Activated CD4-positive, alpha-beta T cell treated with anti-CD3 and anti-CD28 coated beads, Interleukin-2, amount 10 ng/mL, durations not matched to agents 7 days and 5 days (primary cell): Measurements from ENCODE around the gene MYT1. TPM values are rescaled to one million over a fixed set of nuclear protein-coding genes. Genes with fewer than 3 reads are reported as not detected.
"Not testable (repeated sequence)": the region's sequence is repeated elsewhere in the genome, so short reads cannot be mapped to it uniquely, and the experiment has no call there.

Source experiments
- CTCF ChIA-PET: fragments of 350-600 bp; sonication (Branson Sonifier 250); formaldehyde crosslinking; loops from one replicate; lab custom pipeline; 2021; ENCODE audit warnings: antibody characterized with exemption; lab: Charles Lee
- POLR2A ChIA-PET: fragments of 350-600 bp; sonication (Branson Sonifier 250); formaldehyde crosslinking; loops from one replicate; lab custom pipeline; 2021; ENCODE audit warnings: antibody characterized with exemption; lab: Charles Lee
- DNase-seq: peaks from one replicate; pipeline ENCODE4 v3.0.0-alpha.2; 2020
- H3K27ac Mint-ChIP-seq: one replicate; pipeline ENCODE4 v1.8.0; 2021; ENCODE audit warnings: mild to moderate bottlenecking, moderate library complexity, mixed read lengths
- H3K27me3 Mint-ChIP-seq: one replicate; pipeline ENCODE4 v1.8.0; 2021; ENCODE audit warnings: mixed read lengths
- H3K36me3 Mint-ChIP-seq: one replicate; pipeline ENCODE4 v1.8.0; 2021; ENCODE audit warnings: low read depth, mixed read lengths
- H3K4me1 Mint-ChIP-seq: one replicate; pipeline ENCODE4 v1.8.0; 2021; ENCODE audit warnings: mixed read lengths
- H3K4me3 Mint-ChIP-seq: one replicate; pipeline ENCODE4 v1.8.0; 2021; ENCODE audit warnings: mild to moderate bottlenecking, moderate library complexity, mixed read lengths
- H3K9me3 Mint-ChIP-seq: one replicate; pipeline ENCODE4 v1.8.0; 2021; ENCODE audit warnings: mixed read lengths
- total RNA-seq, 2 experiments: library from RNA; stranded (reverse); gene quantifications; one replicate each; pipeline ENCODE4 v1.2.3, GENCODE V29; 2021

MYT1 gene
- total RNA-seq, 2 experiments from 2014 or later: not detected

DNA sequence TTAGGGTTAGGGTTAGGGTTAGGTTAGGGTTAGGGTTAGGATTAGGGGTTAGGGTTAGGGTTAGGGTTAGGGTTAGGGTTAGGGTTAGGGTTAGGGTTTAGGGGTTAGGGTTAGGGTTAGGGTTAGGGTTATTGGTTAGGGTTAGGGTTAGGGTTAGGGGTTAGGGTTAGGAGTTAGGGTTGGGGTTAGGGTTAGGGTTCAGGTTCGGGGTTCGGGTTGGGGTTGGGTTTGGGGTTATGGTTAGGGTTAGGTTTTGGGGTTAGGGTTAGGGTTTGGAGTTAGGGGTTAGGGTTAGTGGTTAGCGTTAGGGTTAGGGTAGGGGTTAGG, 123.0 kb downstream of the MYT1 start:
- CTCF ChIA-PET, H3K4me3 Mint-ChIP-seq, H3K27ac Mint-ChIP-seq, DNase-seq, POLR2A ChIA-PET, H3K4me1 Mint-ChIP-seq, H3K36me3 Mint-ChIP-seq, H3K27me3 Mint-ChIP-seq, H3K9me3 Mint-ChIP-seq: not testable (repeated sequence)

Other genes starting within 250 kb of the MYT1 start
- 10 to 100 TPM; 37.8 to 41.0 TPM for gene UCKL1, start 208.0 kb upstream of the MYT1 start, total RNA-seq
- gene ZNF512B, start 194.5 kb upstream of the MYT1 start, total RNA-seq: 10 to 100 TPM; 19.3 to 21.4 TPM
- 10 to 100 TPM; 16.3 to 17.2 TPM for gene SAMD10, start 184.8 kb upstream of the MYT1 start, total RNA-seq
- gene PRPF6, start 183.3 kb upstream of the MYT1 start, total RNA-seq: 10 to 100 TPM; 67.1 to 70.8 TPM
- gene C20orf204, start 128.3 kb upstream of the MYT1 start, total RNA-seq: 1 to 10 TPM; 3.5 to 4.8 TPM
- gene SOX18, start 114.8 kb upstream of the MYT1 start, total RNA-seq: under 1 TPM; 0.10 to 0.15 TPM
- 10 to 100 TPM; 47.6 to 57.9 TPM for gene TCEA2, start 101.3 kb upstream of the MYT1 start, total RNA-seq
- gene RGS19, start 84.9 kb upstream of the MYT1 start, total RNA-seq: 100 to 1,000 TPM; 105 to 107 TPM
- gene OPRL1, start 84.4 kb upstream of the MYT1 start, total RNA-seq: 1 to 10 TPM; 1.6 TPM
- gene LKAAEAR1, start 80.1 kb upstream of the MYT1 start, total RNA-seq: under 1 TPM; 0.44 to 0.89 TPM
- gene NPBWR2, start 56.9 kb upstream of the MYT1 start, total RNA-seq: not detected
- gene PCMTD2, start 91.3 kb downstream of the MYT1 start, total RNA-seq: 10 to 100 TPM; 68.4 to 69.3 TPM